Peyer's patch (tissue), 4 donors: ENCODE data around the gene YEATS2.

Experiments
- POLR2A ChIP-seq, 2 donors: fragments of 450-650 bp; IDR thresholded peaks; one replicate each; pipeline ENCODE4 v1.5.1; 2017; ENCODE audit warnings: antibody characterized with exemption in 2 of 2, mild to moderate bottlenecking in 2 of 2, moderate library complexity in 2 of 2
- TF ChIP-seq, protein P1 (sequence below), 6 experiments: fragments of 450-650 bp in 4 of 6; fragments of 200-600 bp in 2 of 6; sonication (generic) in 1 of 6; IDR thresholded peaks; one replicate each; pipeline ENCODE4 v1.5.1; 2017 to 2019; ENCODE audit warnings: antibody characterized with exemption in 6 of 6, mild to moderate bottlenecking in 3 of 6, moderate library complexity in 1 of 6

DNA sequence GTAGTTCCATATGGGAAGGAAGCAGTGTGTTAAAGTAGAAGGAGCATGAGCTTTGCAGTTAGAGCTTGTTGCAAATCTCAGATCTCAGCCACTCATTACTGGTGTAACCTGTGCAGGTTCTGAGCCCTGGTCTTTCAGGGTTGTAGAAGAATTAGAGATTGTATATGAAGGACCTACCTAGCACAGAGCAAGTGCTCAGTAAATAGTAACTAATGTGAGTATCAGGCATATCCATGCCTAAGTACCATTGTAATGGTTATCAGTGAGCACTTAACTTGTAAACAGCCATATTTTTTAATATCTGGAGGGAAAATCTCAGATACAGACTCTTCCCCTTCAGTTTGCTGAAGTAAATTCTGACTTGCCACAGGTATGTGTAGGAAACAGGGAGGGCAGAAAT is 68.5 kb downstream of the YEATS2 start:
- TF ChIP-seq, protein P1, sequence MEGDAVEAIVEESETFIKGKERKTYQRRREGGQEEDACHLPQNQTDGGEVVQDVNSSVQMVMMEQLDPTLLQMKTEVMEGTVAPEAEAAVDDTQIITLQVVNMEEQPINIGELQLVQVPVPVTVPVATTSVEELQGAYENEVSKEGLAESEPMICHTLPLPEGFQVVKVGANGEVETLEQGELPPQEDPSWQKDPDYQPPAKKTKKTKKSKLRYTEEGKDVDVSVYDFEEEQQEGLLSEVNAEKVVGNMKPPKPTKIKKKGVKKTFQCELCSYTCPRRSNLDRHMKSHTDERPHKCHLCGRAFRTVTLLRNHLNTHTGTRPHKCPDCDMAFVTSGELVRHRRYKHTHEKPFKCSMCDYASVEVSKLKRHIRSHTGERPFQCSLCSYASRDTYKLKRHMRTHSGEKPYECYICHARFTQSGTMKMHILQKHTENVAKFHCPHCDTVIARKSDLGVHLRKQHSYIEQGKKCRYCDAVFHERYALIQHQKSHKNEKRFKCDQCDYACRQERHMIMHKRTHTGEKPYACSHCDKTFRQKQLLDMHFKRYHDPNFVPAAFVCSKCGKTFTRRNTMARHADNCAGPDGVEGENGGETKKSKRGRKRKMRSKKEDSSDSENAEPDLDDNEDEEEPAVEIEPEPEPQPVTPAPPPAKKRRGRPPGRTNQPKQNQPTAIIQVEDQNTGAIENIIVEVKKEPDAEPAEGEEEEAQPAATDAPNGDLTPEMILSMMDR (IDR thresholded peaks at IDR 0.05): no peak
- TF ChIP-seq POLR2A (IDR thresholded peaks at IDR 0.05): no peak
